ENCODE results near the gene UMOD.

DNA sequence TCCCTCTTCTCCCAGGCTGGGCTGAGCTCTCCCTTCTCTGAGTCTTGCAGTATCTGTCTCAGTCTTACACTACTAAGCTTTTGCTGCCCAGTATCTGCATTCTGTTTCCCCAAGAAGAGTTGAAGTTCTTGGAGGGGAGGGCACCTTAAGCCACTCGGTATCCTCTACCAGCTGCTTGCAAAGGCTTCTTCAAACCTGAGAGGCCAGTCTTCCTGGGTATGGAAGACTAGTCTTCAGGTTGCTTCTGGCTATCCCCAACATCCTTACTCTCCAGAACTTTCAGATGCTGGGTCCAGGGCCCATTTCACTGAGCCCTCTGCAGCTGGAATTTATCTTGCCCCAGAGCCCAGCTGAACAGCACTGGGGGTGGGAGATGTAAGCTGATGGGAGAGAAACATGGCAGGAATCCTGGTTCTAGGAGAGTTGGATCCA lies 45.3 kb downstream of the UMOD start:
- TF ChIP-seq, protein P1, sequence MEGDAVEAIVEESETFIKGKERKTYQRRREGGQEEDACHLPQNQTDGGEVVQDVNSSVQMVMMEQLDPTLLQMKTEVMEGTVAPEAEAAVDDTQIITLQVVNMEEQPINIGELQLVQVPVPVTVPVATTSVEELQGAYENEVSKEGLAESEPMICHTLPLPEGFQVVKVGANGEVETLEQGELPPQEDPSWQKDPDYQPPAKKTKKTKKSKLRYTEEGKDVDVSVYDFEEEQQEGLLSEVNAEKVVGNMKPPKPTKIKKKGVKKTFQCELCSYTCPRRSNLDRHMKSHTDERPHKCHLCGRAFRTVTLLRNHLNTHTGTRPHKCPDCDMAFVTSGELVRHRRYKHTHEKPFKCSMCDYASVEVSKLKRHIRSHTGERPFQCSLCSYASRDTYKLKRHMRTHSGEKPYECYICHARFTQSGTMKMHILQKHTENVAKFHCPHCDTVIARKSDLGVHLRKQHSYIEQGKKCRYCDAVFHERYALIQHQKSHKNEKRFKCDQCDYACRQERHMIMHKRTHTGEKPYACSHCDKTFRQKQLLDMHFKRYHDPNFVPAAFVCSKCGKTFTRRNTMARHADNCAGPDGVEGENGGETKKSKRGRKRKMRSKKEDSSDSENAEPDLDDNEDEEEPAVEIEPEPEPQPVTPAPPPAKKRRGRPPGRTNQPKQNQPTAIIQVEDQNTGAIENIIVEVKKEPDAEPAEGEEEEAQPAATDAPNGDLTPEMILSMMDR (IDR thresholded peaks at IDR 0.05): no peak
- peak in 1 of 3 donors; percentile 43 for TF ChIP-seq POLR2A (IDR thresholded peaks at IDR 0.05)
